Smooth muscle cell (in vitro differentiated cells): ENCODE measurements around the gene ERBB4. TPM values are rescaled to one million over a fixed set of nuclear protein-coding genes. Genes with fewer than 3 reads are reported as not detected.
"Not testable (repeated sequence)": the region's sequence is repeated elsewhere in the genome, so short reads cannot be mapped to it uniquely, and the experiment has no call there.

Source experiments
- DNase-seq: peaks from one replicate; lab custom pipeline; 2025; ENCODE audit not compliant: unreplicated experiment; lab: John Stamatoyannopoulos, UW
- H2AFZ ChIP-seq: fragments of 200-600 bp; sonication (generic); 2 replicates; pipeline ENCODE4 v1.6.0; 2016; ENCODE audit warnings: antibody characterized with exemption, low read depth, mild to moderate bottlenecking
- H3F3A ChIP-seq: fragments of 200-600 bp; sonication (generic); 2 replicates; pipeline ENCODE4 v1.6.0; 2017; ENCODE audit warnings: antibody characterized with exemption, low read depth
- H3K27ac ChIP-seq: fragments of 200-600 bp; sonication (generic); 2 replicates; pipeline ENCODE4 v1.5.1; 2016; ENCODE audit warnings: low read depth, mild to moderate bottlenecking
- H3K27me3 ChIP-seq: fragments of 200-600 bp; sonication (generic); 2 replicates; pipeline ENCODE4 v1.6.1; 2016; ENCODE audit warnings: low read depth, mild to moderate bottlenecking
- H3K36me3 ChIP-seq: fragments of 200-600 bp; sonication (generic); 2 replicates; pipeline ENCODE4 v1.5.1; 2016; ENCODE audit warnings: low read depth
- H3K4me1 ChIP-seq: fragments of 200-600 bp; sonication (generic); 2 replicates; pipeline ENCODE4 v1.5.1; 2016; ENCODE audit warnings: low read depth
- H3K4me2 ChIP-seq: fragments of 200-600 bp; sonication (generic); 2 replicates; pipeline ENCODE4 v1.6.0; 2016; ENCODE audit warnings: mild to moderate bottlenecking
- H3K4me3 ChIP-seq: fragments of 200-600 bp; sonication (generic); 2 replicates; pipeline ENCODE4 v1.5.1; 2016; ENCODE audit warnings: mild to moderate bottlenecking
- H3K79me2 ChIP-seq: fragments of 200-600 bp; sonication (generic); 2 replicates; pipeline ENCODE4 v1.6.0; 2016; ENCODE audit warnings: low read depth, mild to moderate bottlenecking
- H3K9ac ChIP-seq: fragments of 200-600 bp; sonication (generic); 2 replicates; pipeline ENCODE4 v1.6.0; 2016; ENCODE audit warnings: low read depth
- H3K9me3 ChIP-seq: fragments of 200-600 bp; sonication (generic); replicated peaks from 2 replicates; pipeline ENCODE4 v1.5.1; 2016; ENCODE audit warnings: low read depth
- H4K20me1 ChIP-seq: fragments of 200-600 bp; sonication (generic); 2 replicates; pipeline ENCODE4 v1.6.0; 2016; ENCODE audit warnings: low read depth
- CTCF ChIP-seq: fragments of 200-600 bp; sonication (generic); IDR thresholded peaks from 2 replicates; pipeline ENCODE4 v1.5.1; 2017; ENCODE audit warnings: borderline replicate concordance, mild to moderate bottlenecking, antibody characterized with exemption; ENCODE audit not compliant: insufficient read depth, poor library complexity, severe bottlenecking
- WGBS: methylation state at CpG from one replicate; pipeline ENCODE4 v1.1.7; 2016; ENCODE audit warnings: low lambda C conversion rate; 5-methylcytosine and 5-hydroxymethylcytosine counted together
- polyA plus RNA-seq: library from polyadenylated mRNA; unstranded; fragments of >200 nt; fragmentation: Nextera tagmentation; extraction: Ambion mirVana; gene quantifications from 2 replicates; pipeline ENCODE4 v1.2.1, GENCODE V29; 2016
- total RNA-seq: library from RNA; depleted of rRNA; stranded (reverse); fragments of >200 nt; gene quantifications from 2 replicates; pipeline ENCODE4 v1.2.3, GENCODE V29; 2014

The ERBB4 gene
- total and polyA plus RNA-seq, 2 experiments from 2014 or later, result 0.67 TPM; not detected in 1

GRCh38 chr2:212484563-212485080 lies 54.0 kb downstream of the ERBB4 start:
- Histone ChIP-seq H3F3A (no peaks in the 10 kb centered on the region), H3K4me1 (no peaks in the 10 kb centered on the region), H2AFZ (peak overlapping the region; percentile 65), H3K79me2 (no peaks in the 10 kb centered on the region), H3K27ac (no peak overlapping the region), H4K20me1 (no peaks in the 10 kb centered on the region), H3K9me3 (no peaks in the 10 kb centered on the region), H3K4me2 (peak overlapping the region; percentile 18), H3K36me3 (no peaks in the 10 kb centered on the region), H3K4me3 (no peak overlapping the region), H3K9ac (no peak overlapping the region), H3K27me3 (no peaks in the 10 kb centered on the region)
- no peak for DNase-seq
- peak; percentile 17 for TF ChIP-seq CTCF
- WGBS, result 32% methylated on average over 4 of the region's 4 CpGs

DNA sequence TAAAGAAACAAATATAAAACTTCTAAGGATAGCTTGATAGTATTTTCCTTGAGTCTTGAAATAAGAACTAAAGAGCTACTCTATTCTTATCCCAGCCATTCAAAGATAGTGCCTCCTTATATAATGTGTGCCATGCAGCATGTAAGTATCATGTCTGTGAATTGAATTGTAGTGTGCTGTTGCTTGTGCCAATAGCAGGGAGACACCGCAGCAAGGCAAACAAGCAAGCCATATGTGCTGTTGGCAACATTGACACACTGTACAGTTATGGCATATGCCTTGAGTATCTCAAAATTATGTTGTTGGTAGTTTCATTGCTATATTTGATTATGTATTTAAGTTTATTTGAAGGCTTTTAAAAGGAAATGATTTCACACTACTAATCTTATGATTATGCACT lies 58.2 kb downstream of the ERBB4 start:
- Histone ChIP-seq H3K36me3 (no peaks in the 10 kb centered on the region), H2AFZ (no peak overlapping the region), H3F3A (no peaks in the 10 kb centered on the region), H3K27me3 (no peaks in the 10 kb centered on the region), H3K4me3 (no peak overlapping the region), H3K4me2 (no peak overlapping the region), H3K9me3 (no peaks in the 10 kb centered on the region), H3K9ac (no peak overlapping the region), H3K27ac (no peak overlapping the region), H3K4me1 (no peaks in the 10 kb centered on the region), H3K79me2 (no peaks in the 10 kb centered on the region), H4K20me1 (no peaks in the 10 kb centered on the region)
- DNase-seq, result no peak
- WGBS, result 81% methylated on average over 1 of the region's 1 CpG
- TF ChIP-seq CTCF, result no peak

GRCh38 chr2:212477571-212477970 lies 61.0 kb downstream of the ERBB4 start:
- Histone ChIP-seq H3K79me2 (no peaks in the 10 kb centered on the region), H2AFZ (no peak overlapping the region), H3F3A (no peaks in the 10 kb centered on the region), H4K20me1 (no peaks in the 10 kb centered on the region), H3K4me1 (no peaks in the 10 kb centered on the region), H3K27me3 (no peaks in the 10 kb centered on the region), H3K36me3 (no peaks in the 10 kb centered on the region), H3K9ac (no peak overlapping the region), H3K9me3 (no peaks in the 10 kb centered on the region), H3K27ac (no peak overlapping the region), H3K4me2 (no peak overlapping the region), H3K4me3 (no peak overlapping the region)
- no peak for DNase-seq
- no peak for TF ChIP-seq CTCF
- 97% methylated on average over 2 of the region's 2 CpGs for WGBS

GRCh38 chr2:212473211-212473610 lies 65.4 kb downstream of the ERBB4 start:
- H2AFZ ChIP-seq, result no peak overlapping the region
- no peak for DNase-seq
- H4K20me1 ChIP-seq, result no peaks in the 10 kb centered on the region
- no peaks in the 10 kb centered on the region for H3K36me3 ChIP-seq
- H3K27ac ChIP-seq, result no peak overlapping the region
- H3K9ac ChIP-seq, result no peak overlapping the region
- no peaks in the 10 kb centered on the region for H3F3A ChIP-seq
- no peaks in the 10 kb centered on the region for H3K9me3 ChIP-seq
- 85% methylated on average over 1 of the region's 1 CpG for WGBS
- no peaks in the 10 kb centered on the region for H3K4me1 ChIP-seq
- no peaks in the 10 kb centered on the region for H3K27me3 ChIP-seq
- H3K79me2 ChIP-seq, result no peaks in the 10 kb centered on the region
- no peak overlapping the region for H3K4me2 ChIP-seq
- H3K4me3 ChIP-seq, result no peak overlapping the region
- no peak for TF ChIP-seq CTCF

- H4K20me1 ChIP-seq, H3F3A ChIP-seq, H3K4me3 ChIP-seq, H3K36me3 ChIP-seq, H3K9me3 ChIP-seq, H3K4me2 ChIP-seq, DNase-seq, H3K79me2 ChIP-seq, H3K27ac ChIP-seq, H3K9ac ChIP-seq, H2AFZ ChIP-seq, H3K4me1 ChIP-seq, H3K27me3 ChIP-seq: not testable (repeated sequence)
- 47% methylated on average over 2 of the region's 2 CpGs for WGBS
Observed at GRCh38 chr2:212467551-212467950, 71.1 kb downstream of the ERBB4 start.
